H1 (cell line): ENCODE measurements around the gene SNX33. TPM values are rescaled to one million over a fixed set of nuclear protein-coding genes. Genes with fewer than 3 reads are reported as not detected.
A peak's percentile ranks its signal among the peaks of the same experiment; 100 is the strongest.

ENCODE experiments used
- CTCF ChIA-PET: fragments of 300-600 bp; sonication (Branson Sonifier 250); formaldehyde crosslinking; loops from one replicate; lab custom pipeline; 2021; ENCODE audit not compliant: partially characterized antibody; lab: Charles Lee
- POLR2A ChIA-PET: fragments of 300-600 bp; sonication (Branson Sonifier 250); formaldehyde crosslinking; loops from one replicate; lab custom pipeline; 2021; ENCODE audit warnings: inconsistent platforms; ENCODE audit not compliant: partially characterized antibody; lab: Charles Lee
- DNase-seq, 2 experiments: peaks; one replicate each; pipeline versions ENCODE4 v3.0.0 to v3.0.0-alpha.2; 2010 to 2022; ENCODE audit warnings: low spot score in 2 of 2, low read depth in 1 of 2, mixed read lengths in 1 of 2
- FAIRE-seq: peaks from 2 replicates; lab custom pipeline; 2011; peaks lifted over from hg19 to GRCh38; lab: Jason Lieb, UNC
- H2AFZ ChIP-seq: 2 replicates; pipeline ENCODE4 v1.8.1; 2012; ENCODE audit warnings: low read length, inconsistent platforms
- H2AK5ac ChIP-seq: 2 replicates; pipeline ENCODE4 v1.6.1; 2013; ENCODE audit warnings: low read depth, low read length
- H2BK120ac ChIP-seq: replicated peaks from 2 replicates; pipeline ENCODE3; 2013; ENCODE audit warnings: low read depth, low read length, inconsistent platforms
- H2BK12ac ChIP-seq: 2 replicates; pipeline ENCODE4 v1.6.1; 2013; ENCODE audit warnings: low read depth, low read length
- H2BK15ac ChIP-seq: 2 replicates; pipeline ENCODE4 v1.6.1; 2013; ENCODE audit warnings: low read length
- H2BK20ac ChIP-seq: 2 replicates; pipeline ENCODE4 v1.6.1; 2013; ENCODE audit warnings: low read length
- H2BK5ac ChIP-seq: 2 replicates; pipeline ENCODE4 v1.6.1; 2013; ENCODE audit warnings: low read depth, low read length
- H3K14ac ChIP-seq: 2 replicates; pipeline ENCODE4 v1.6.1; 2013; ENCODE audit warnings: inconsistent platforms; ENCODE audit not compliant: insufficient read length
- H3K18ac ChIP-seq: 2 replicates; pipeline ENCODE4 v1.6.1; 2013; ENCODE audit warnings: low read length; ENCODE audit errors: extremely low read depth
- H3K23ac ChIP-seq: 2 replicates; pipeline ENCODE4 v1.6.1; 2013; ENCODE audit warnings: inconsistent platforms; ENCODE audit not compliant: insufficient read length
- H3K23me2 ChIP-seq: 2 replicates; pipeline ENCODE4 v1.6.1; 2013; ENCODE audit warnings: low read depth, low read length
- H3K27ac ChIP-seq: 2 replicates; pipeline ENCODE4 v1.6.1; 2011; ENCODE audit warnings: low read depth, low read length, inconsistent platforms
- H3K27me3 ChIP-seq, 4 experiments: replicated peaks in 1 of 4; 1 replicate in 1 of 4; 2 replicates in 3 of 4; pipeline versions ENCODE4 v1.6.1 to v1.8.1; 2011 to 2013; ENCODE audit warnings: low read length in 3 of 4, mild to moderate bottlenecking in 3 of 4, inconsistent platforms in 2 of 4, mixed read lengths in 2 of 4, moderate library complexity in 1 of 4; ENCODE audit not compliant: control insufficient read depth in 3 of 4, insufficient read depth in 3 of 4; ENCODE audit errors: extremely low read depth in 1 of 4
- H3K36me3 ChIP-seq, 4 experiments: 2 replicates each; pipeline versions ENCODE4 v1.6.1 to v1.8.1; 2011 to 2013; ENCODE audit warnings: mild to moderate bottlenecking in 4 of 4, low read length in 3 of 4, moderate library complexity in 2 of 4, control low read depth in 1 of 4, inconsistent platforms in 1 of 4; ENCODE audit not compliant: insufficient read depth in 4 of 4, control insufficient read depth in 2 of 4
- H3K4ac ChIP-seq: replicated peaks from 2 replicates; pipeline ENCODE3; 2013; ENCODE audit warnings: low read length, low read depth, mixed read lengths, inconsistent platforms; ENCODE audit not compliant: insufficient read length
- H3K4me1 ChIP-seq, 4 experiments: replicated peaks in 1 of 4; 1 replicate in 1 of 4; 2 replicates in 3 of 4; pipeline versions ENCODE4 v1.6.1 to v1.8.1; 2011 to 2013; ENCODE audit warnings: low read length in 3 of 4, inconsistent platforms in 2 of 4, mixed read lengths in 1 of 4; ENCODE audit not compliant: insufficient read depth in 4 of 4, control insufficient read depth in 3 of 4
- H3K4me2 ChIP-seq, 2 experiments: 2 replicates each; pipeline versions ENCODE4 v1.6.1 to v1.8.1; 2011 to 2013; ENCODE audit warnings: low read depth in 2 of 2, low read length in 2 of 2, control low read depth in 1 of 2, inconsistent platforms in 1 of 2, mild to moderate bottlenecking in 1 of 2; ENCODE audit not compliant: insufficient read depth in 1 of 2
- H3K4me3 ChIP-seq, 4 experiments: fragments of 200-600, 300-600 bp in 1 of 4; sonication (generic), shearing (Covaris generic), sonication (Bioruptor Twin) in 1 of 4; 2 replicates each; pipeline versions ENCODE4 v1.5.1 to v1.8.1; 2011 to 2016; ENCODE audit warnings: low read length in 4 of 4, low read depth in 3 of 4, control low read depth in 2 of 4, inconsistent platforms in 2 of 4, mild to moderate bottlenecking in 2 of 4, mixed read lengths in 1 of 4, moderate library complexity in 1 of 4; ENCODE audit not compliant: insufficient read depth in 2 of 4; ENCODE audit errors: extremely low read depth in 1 of 4
- H3K56ac ChIP-seq: replicated peaks from 2 replicates; pipeline ENCODE3; 2013; ENCODE audit warnings: low read depth, mild to moderate bottlenecking, mixed read lengths, low read length, inconsistent platforms; ENCODE audit not compliant: insufficient read length
- H3K79me1 ChIP-seq: 2 replicates; pipeline ENCODE4 v1.6.1; 2013; ENCODE audit warnings: low read depth, low read length, control low read depth
- H3K79me2 ChIP-seq, 2 experiments: 2 replicates each; pipeline versions ENCODE4 v1.6.1 to v1.8.1; 2012 to 2013; ENCODE audit warnings: low read length in 2 of 2, mild to moderate bottlenecking in 2 of 2, inconsistent platforms in 1 of 2; ENCODE audit not compliant: insufficient read depth in 2 of 2, control insufficient read depth in 1 of 2
- H3K9ac ChIP-seq, 4 experiments: replicated peaks in 1 of 4; 1 replicate in 1 of 4; 2 replicates in 3 of 4; pipeline versions ENCODE4 v1.6.1 to v1.8.1; 2011 to 2013; ENCODE audit warnings: low read depth in 3 of 4, low read length in 3 of 4, control low read depth in 2 of 4, mild to moderate bottlenecking in 2 of 4, moderate library complexity in 2 of 4, inconsistent platforms in 1 of 4; ENCODE audit errors: extremely low read depth in 1 of 4
- H3K9me3 ChIP-seq, 2 experiments: 2 replicates each; pipeline versions ENCODE4 v1.6.1 to v1.8.1; 2012 to 2013; ENCODE audit warnings: mild to moderate bottlenecking in 2 of 2, moderate library complexity in 2 of 2, control low read depth in 1 of 2, inconsistent platforms in 1 of 2, low read depth in 1 of 2, low read length in 1 of 2, mixed read lengths in 1 of 2; ENCODE audit not compliant: insufficient read depth in 2 of 2
- H4K20me1 ChIP-seq, 2 experiments: replicated peaks in 1 of 2; 2 replicates each; pipeline versions ENCODE3 to v1.8.1; 2011 to 2013; ENCODE audit warnings: inconsistent platforms in 2 of 2, low read length in 2 of 2, mild to moderate bottlenecking in 1 of 2; ENCODE audit not compliant: insufficient read depth in 2 of 2, control insufficient read depth in 1 of 2
- H4K5ac ChIP-seq: 2 replicates; pipeline ENCODE4 v1.6.1; 2013; ENCODE audit warnings: low read length, low read depth, mixed read lengths, inconsistent platforms; ENCODE audit not compliant: insufficient read length
- H4K8ac ChIP-seq: 2 replicates; pipeline ENCODE4 v1.8.0; 2013; ENCODE audit warnings: mild to moderate bottlenecking, moderate library complexity, low read length, inconsistent platforms; ENCODE audit not compliant: insufficient read depth; ENCODE audit errors: extremely low read depth
- H4K91ac ChIP-seq: replicated peaks from 2 replicates; pipeline ENCODE3; 2013; ENCODE audit warnings: low read length, mixed read lengths, inconsistent platforms; ENCODE audit not compliant: insufficient read length
- CHD1 ChIP-seq: IDR thresholded peaks from 2 replicates; pipeline ENCODE4 v1.6.1; 2012; ENCODE audit warnings: low read depth, low read length, improper control_type of control experiment
- EP300 ChIP-seq, 2 experiments: IDR thresholded peaks; 1 replicate in 1 of 2; 2 replicates in 1 of 2; pipeline ENCODE4 v1.6.1; 2011 to 2012; ENCODE audit warnings: low read depth in 2 of 2, low read length in 2 of 2, mild to moderate bottlenecking in 2 of 2, borderline replicate concordance in 1 of 2, inconsistent platforms in 1 of 2, moderate library complexity in 1 of 2
- GTF2F1 ChIP-seq: IDR thresholded peaks from 2 replicates; pipeline ENCODE4 v1.6.1; 2012; ENCODE audit warnings: low read depth, low read length, improper control_type of control experiment, borderline replicate concordance
- HDAC6 ChIP-seq: IDR thresholded peaks from one replicate; pipeline ENCODE4 v1.7.1; 2012; ENCODE audit warnings: low read depth, mild to moderate bottlenecking, inconsistent platforms, low read length, moderate library complexity
- SAP30 ChIP-seq: fragments of 300-600 bp; sonication (generic); IDR thresholded peaks from 2 replicates; pipeline ENCODE4 v1.7.1; 2012; ENCODE audit warnings: low read length, moderate library complexity, mild to moderate bottlenecking, inconsistent platforms; ENCODE audit not compliant: insufficient read depth, insufficient replicate concordance
- SIN3A ChIP-seq, 2 experiments: IDR thresholded peaks in 1 of 2; conservative IDR thresholded peaks in 1 of 2; 2 replicates each; pipeline ENCODE4 v1.6.1; 2011 to 2012; ENCODE audit warnings: low read length in 2 of 2, improper control_type of control experiment in 1 of 2, low read depth in 1 of 2, mild to moderate bottlenecking in 1 of 2
- SIX5 ChIP-seq: IDR thresholded peaks from 2 replicates; pipeline ENCODE4 v1.6.1; 2011; ENCODE audit warnings: mild to moderate bottlenecking, low read depth, low read length
- SP1 ChIP-seq: IDR thresholded peaks from 2 replicates; pipeline ENCODE4 v1.6.1; 2011; ENCODE audit warnings: low read depth, low read length
- SP2 ChIP-seq: IDR thresholded peaks from 2 replicates; pipeline ENCODE4 v1.6.1; 2012; ENCODE audit warnings: mild to moderate bottlenecking, low read length, inconsistent platforms
- WGBS, 2 experiments: shearing (Covaris generic) in 1 of 2; methylation state at CpG; one replicate each; pipeline versions ENCODE4 v1.1.6 to v1.1.7; 2013 to 2015; ENCODE audit warnings: low lambda C conversion rate in 2 of 2, mixed read lengths in 2 of 2, inconsistent platforms in 1 of 2, low coverage in 1 of 2, missing lambda C conversion rate in 1 of 2; ENCODE audit not compliant: insufficient replicate concordance in 2 of 2, insufficient coverage in 1 of 2, insufficient read length in 1 of 2; ENCODE audit errors: extremely low coverage in 1 of 2, missing lambda C conversion rate in 1 of 2; 5-methylcytosine and 5-hydroxymethylcytosine counted together
- polyA plus RNA-seq, 7 experiments: library from polyadenylated mRNA; depleted of rRNA in 3 of 7; stranded (reverse) in 5 of 7; unstranded in 2 of 7; fragments of >200 nt in 5 of 7; fragments of 200-250 nt in 2 of 7; gene quantifications; 1 replicate in 5 of 7; 2 replicates in 1 of 7; 4 replicates in 1 of 7; pipeline versions ENCODE4 v1.2.1 to v1.2.3, GENCODE V29; 2011 to 2013; ENCODE audit warnings: missing spikeins in 2 of 7, mixed read lengths in 2 of 7
- total RNA-seq: library from RNA; stranded (reverse); fragmentation: NEBNext Ultra II Directional; extraction: Animal tissue kit (Norgen Biotek cat#: 25700); gene quantifications from 2 replicates; pipeline ENCODE4 v1.2.1, GENCODE V29; 2021
- TF ChIP-seq, protein P1 (sequence below): IDR thresholded peaks from 2 replicates; pipeline ENCODE4 v1.6.1; 2012; ENCODE audit warnings: inconsistent platforms
- TF ChIP-seq, protein P2 (sequence below): IDR thresholded peaks from 2 replicates; pipeline ENCODE4 v1.6.1; 2011; ENCODE audit warnings: low read depth, mild to moderate bottlenecking, low read length; ENCODE audit not compliant: insufficient read depth

SNX33 gene
- total and polyA plus RNA-seq, 2 of the 8 experiments (the other 6 are each of a cell fraction or from before 2014, with no cell fraction given): 14.3 to 22.9 TPM

DNA sequence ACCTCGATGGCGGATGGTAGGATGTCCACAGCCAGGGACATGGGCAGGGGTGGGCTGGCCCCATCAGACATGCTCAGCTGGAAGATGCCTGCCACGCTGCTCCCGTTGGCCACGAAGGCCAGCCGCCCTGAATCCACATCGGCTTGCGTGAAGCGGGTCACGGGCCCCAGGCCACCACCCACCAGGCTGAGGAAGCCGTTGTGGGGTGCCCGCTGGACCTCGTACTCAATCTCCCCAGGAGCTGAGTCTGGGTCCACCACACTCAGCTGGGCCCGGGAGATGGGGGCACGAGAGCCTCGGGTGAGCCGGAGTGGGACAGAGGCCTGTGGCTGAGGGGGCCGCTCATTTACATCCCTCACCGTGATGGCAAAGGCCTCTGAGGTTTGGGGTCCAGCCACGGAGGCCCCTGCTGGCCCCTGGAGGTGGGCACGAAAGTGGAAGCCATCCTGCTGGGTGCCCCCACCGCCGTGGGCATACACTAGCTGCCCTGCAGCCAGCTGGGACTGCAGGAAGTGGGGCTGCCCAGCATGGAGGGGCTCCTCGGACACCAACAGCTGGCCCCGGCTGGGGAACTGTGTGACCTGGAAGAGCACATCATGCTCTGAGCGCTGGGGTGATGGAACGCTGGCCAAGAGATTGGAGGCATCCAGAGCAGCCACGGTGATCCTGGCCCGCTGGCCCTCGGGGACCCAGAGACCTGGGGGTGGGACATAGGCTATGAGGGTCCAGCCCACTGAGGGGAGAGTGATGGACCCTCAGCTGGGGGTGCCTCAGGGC lies 29.2 kb downstream of the SNX33 start:
- Histone ChIP-seq H2BK15ac (no peak overlapping the region), H4K5ac (no peak overlapping the region), H3K4me2 (no peak overlapping the region), H2BK120ac (no peak overlapping the region), H2BK12ac (no peak overlapping the region), H3K4me3 (no peak overlapping the region), H2BK20ac (no peak overlapping the region), H3K4ac (no peak overlapping the region), H3K23ac (no peak overlapping the region), H3K9me3 (no peaks in the 10 kb centered on the region), H2AK5ac (no peak overlapping the region), H2AFZ (no peak overlapping the region), H4K91ac (no peak overlapping the region), H4K20me1 (no peaks in the 10 kb centered on the region), H3K36me3 (no peaks in the 10 kb centered on the region), H3K9ac (no peak overlapping the region), H3K79me1 (no peaks in the 10 kb centered on the region), H3K14ac (no peak overlapping the region), H3K27ac (no peak overlapping the region), H3K79me2 (no peaks in the 10 kb centered on the region), H3K56ac (no peak overlapping the region), H2BK5ac (no peak overlapping the region), H3K23me2 (no peaks in the 10 kb centered on the region; the same call in 1 of the 2 replicates), H4K8ac (0 out of 2 replicates have a peak overlapping the region, but pooled peaks have one; percentile 41), H3K27me3 (no peaks in the 10 kb centered on the region), H3K4me1 (peaks cover 7 to 22% (median 10%) of the 10 kb centered on the region in 4 experiments), H3K18ac (no peak overlapping the region)
- ChIA-PET CTCF (interaction anchor here (0.5 to 4.4 kb wide), 12 partner anchors 9 to 477 kb away, joined by 3 to 32 read pairs (median 4); partner anchors contain the start of genes IMP3 and SNX33), POLR2A (interaction anchor here (0.8 to 1.3 kb wide), 4 partner anchors 8 to 44 kb away, joined by 3 to 5 read pairs (median 4); partner anchors contain the start of gene IMP3)
- DNase-seq (no peak), FAIRE-seq (no peak)
- WGBS, 2 experiments: 95% methylated on average over 28 of the region's 30 CpGs; no CpG with 5 or more reads in 1 of the 2 experiments
- no peak for TF ChIP-seq HDAC6
- TF ChIP-seq GTF2F1: no peak
- TF ChIP-seq SIN3A (conservative IDR thresholded peaks at IDR 0.05 in 1 of 2, IDR thresholded peaks at IDR 0.05 in 1 of 2; ENCODE audit: low read depth in 1 of 2, low read length in 2 of 2): no peak
- no peak for TF ChIP-seq SAP30
- TF ChIP-seq CHD1: no peak
- no peak for TF ChIP-seq SIX5
- no peak for TF ChIP-seq EP300 (IDR thresholded peaks at IDR 0.05; ENCODE audit: borderline replicate concordance in 1 of 2, low read depth in 2 of 2, low read length in 2 of 2)
- TF ChIP-seq SP1: no peak
- TF ChIP-seq, protein P1, sequence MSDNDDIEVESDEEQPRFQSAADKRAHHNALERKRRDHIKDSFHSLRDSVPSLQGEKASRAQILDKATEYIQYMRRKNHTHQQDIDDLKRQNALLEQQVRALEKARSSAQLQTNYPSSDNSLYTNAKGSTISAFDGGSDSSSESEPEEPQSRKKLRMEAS: no peak
- no peak for TF ChIP-seq SP2
- TF ChIP-seq, protein P2, sequence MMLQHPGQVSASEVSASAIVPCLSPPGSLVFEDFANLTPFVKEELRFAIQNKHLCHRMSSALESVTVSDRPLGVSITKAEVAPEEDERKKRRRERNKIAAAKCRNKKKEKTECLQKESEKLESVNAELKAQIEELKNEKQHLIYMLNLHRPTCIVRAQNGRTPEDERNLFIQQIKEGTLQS: no peak
